NCI-H345 treated with DMSO at 0.1 percent for 48 hours (cell line): ENCODE measurements around the gene GOLGA1.
"Not testable (repeated sequence)": the region's sequence is repeated elsewhere in the genome, so short reads cannot be mapped to it uniquely, and the experiment has no call there.

ENCODE experiments used
- DNase-seq: peaks from one replicate; lab custom pipeline; 2025; ENCODE audit not compliant: unreplicated experiment; lab: John Stamatoyannopoulos, UW

Gene GOLGA1

GRCh38 chr9:124940894-124941678 is at the start of gene GOLGA1:
TSS of gene GOLGA1 (minus strand) at chr9:124941083. CDS start at chr9:124938711, 2,372 bp downstream.
- peak; percentile 90 for DNase-seq

- no peak for DNase-seq
These were observed 42.8 kb upstream of the GOLGA1 start for GRCh38 chr9:124983698-124984097.

- DNase-seq, result no peak
These were observed 39.5 kb upstream of the GOLGA1 start for GRCh38 chr9:124980431-124980830.

- no peak for DNase-seq
These were observed 34.2 kb upstream of the GOLGA1 start for GRCh38 chr9:124975131-124975530.

GRCh38 chr9:124973807-124974206 is 32.9 kb upstream of the GOLGA1 start:
- no peak for DNase-seq

- DNase-seq, result no peak
These were observed 31.4 kb upstream of the GOLGA1 start for GRCh38 chr9:124972241-124972770.

- DNase-seq, result no peak
These were observed 28.5 kb upstream of the GOLGA1 start for GRCh38 chr9:124969401-124969800.

- DNase-seq, result no peak
These were observed 27.4 kb upstream of the GOLGA1 start for GRCh38 chr9:124968238-124968637.

GRCh38 chr9:124965775-124966568 is 25.1 kb upstream of the GOLGA1 start:
- not testable (repeated sequence) for DNase-seq

- DNase-seq, result no peak
These were observed 23.7 kb upstream of the GOLGA1 start for GRCh38 chr9:124964604-124965003.

GRCh38 chr9:124964056-124964455 is 23.2 kb upstream of the GOLGA1 start:
- no peak for DNase-seq

GRCh38 chr9:124960409-124960752 is 19.5 kb upstream of the GOLGA1 start:
- DNase-seq, result no peak

- not testable (repeated sequence) for DNase-seq
These were observed 19.0 kb upstream of the GOLGA1 start for GRCh38 chr9:124959671-124960408.

GRCh38 chr9:124954255-124954654 is 13.4 kb upstream of the GOLGA1 start:
- no peak for DNase-seq

GRCh38 chr9:124950050-124950718 is 9.3 kb upstream of the GOLGA1 start:
- no peak for DNase-seq

GRCh38 chr9:124949387-124949786 is 8.5 kb upstream of the GOLGA1 start:
- DNase-seq, result no peak

- DNase-seq, result no peak
These were observed 7.0 kb upstream of the GOLGA1 start for GRCh38 chr9:124947727-124948391.

GRCh38 chr9:124946167-124946566 is 5.3 kb upstream of the GOLGA1 start:
- no peak for DNase-seq

GRCh38 chr9:124941679-124942561 is 1.0 kb upstream of the GOLGA1 start:
- no peak for DNase-seq
